BJ (cell line): ENCODE measurements around the gene GPR33. TPM values are rescaled to one million over a fixed set of nuclear protein-coding genes. Genes with fewer than 3 reads are reported as not detected.
"Not testable (repeated sequence)": the region's sequence is repeated elsewhere in the genome, so short reads cannot be mapped to it uniquely, and the experiment has no call there.

Experiments
- CTCF ChIA-PET: fragments of 350-600 bp; formaldehyde crosslinking; extraction: SDS; loops from one replicate; lab custom pipeline; 2021; ENCODE audit warnings: antibody characterized with exemption, inconsistent platforms; lab: Yijun Ruan, JAX
- POLR2A ChIA-PET: fragments of 300-600 bp; sonication (Branson Sonifier 250); formaldehyde crosslinking; extraction: SDS; loops from one replicate; lab custom pipeline; 2021; ENCODE audit warnings: antibody characterized with exemption; lab: Charles Lee
- DNase-seq: peaks from one replicate; pipeline ENCODE4 v3.0.0-alpha.2; 2011; ENCODE audit warnings: low read depth
- H3K27me3 ChIP-seq: 2 replicates; pipeline ENCODE4 v1.6.0; 2011; ENCODE audit warnings: low read length; ENCODE audit not compliant: control insufficient read depth, insufficient read depth
- H3K36me3 ChIP-seq: 2 replicates; pipeline ENCODE4 v1.5.1; 2011; ENCODE audit warnings: low read length; ENCODE audit not compliant: control insufficient read depth, insufficient read depth
- H3K4me3 ChIP-seq: 2 replicates; pipeline ENCODE4 v1.5.1; 2011; ENCODE audit warnings: low read depth, mild to moderate bottlenecking, control low read depth, low read length
- CTCF ChIP-seq: IDR thresholded peaks from 2 replicates; pipeline ENCODE4 v1.5.1; 2011; ENCODE audit warnings: low read depth, mild to moderate bottlenecking, control low read depth, inconsistent platforms, low read length, moderate library complexity; ENCODE audit not compliant: insufficient read depth
- polyA plus RNA-seq: library from polyadenylated mRNA; depleted of rRNA; stranded (reverse); fragments of >200 nt; gene quantifications from 2 replicates; pipeline ENCODE4 v1.2.3, GENCODE V29; 2011

Gene GPR33
- polyA plus RNA-seq, 1 experiment: not detected

- no peak for TF ChIP-seq CTCF
- peak; percentile 17 for DNase-seq
- CTCF ChIA-PET: no interaction called here
- Histone ChIP-seq H3K27me3 (no peaks in the 10 kb centered on the region; the same call in 1 of the 2 replicates), H3K4me3 (no peak overlapping the region), H3K36me3 (no peaks in the 10 kb centered on the region)
- POLR2A ChIA-PET: no interaction called here
Observed at GRCh38 chr14:31465111-31465510, 22.7 kb downstream of the GPR33 start.

GRCh38 chr14:31462450-31462849 is 25.4 kb downstream of the GPR33 start:
- POLR2A ChIA-PET, H3K36me3 ChIP-seq, H3K4me3 ChIP-seq, H3K27me3 ChIP-seq, DNase-seq: not testable (repeated sequence)
- CTCF ChIA-PET: interaction anchor here (1.3 kb wide), 1 partner anchor 13 kb away, joined by 4 read pairs; no protein-coding TSS in a partner anchor

GRCh38 chr14:31461545-31461944 is 26.3 kb downstream of the GPR33 start:
- H3K27me3 ChIP-seq: no peaks in the 10 kb centered on the region
- H3K36me3 ChIP-seq: no peaks in the 10 kb centered on the region
- DNase-seq: no peak
- TF ChIP-seq CTCF: no peak
- no peak overlapping the region for H3K4me3 ChIP-seq
- CTCF ChIA-PET: no interaction called here
- POLR2A ChIA-PET: no interaction called here

GRCh38 chr14:31457665-31458659 is 29.9 kb downstream of the GPR33 start:
- H3K36me3 ChIP-seq: no peaks in the 10 kb centered on the region; the same call in 1 of the 2 replicates
- no peaks in the 10 kb centered on the region for H3K27me3 ChIP-seq
- ChIA-PET POLR2A (interaction anchor here (0.6 to 1.0 kb wide), 3 partner anchors 10 to 778 kb away, joined by 3 read pairs; no protein-coding TSS in a partner anchor), CTCF (interaction anchor here (1.1 to 1.2 kb wide), 3 partner anchors 10 to 1067 kb away, joined by 3 read pairs; partner anchors contain the start of gene HECTD1)
- TF ChIP-seq CTCF: no peak
- H3K4me3 ChIP-seq: peak overlapping the region; percentile 66
- DNase-seq: no peak

- POLR2A ChIA-PET: interaction anchor here (0.5 to 1.0 kb wide), 4 partner anchors 9 to 778 kb away, joined by 3 to 4 read pairs (median 3); no protein-coding TSS in a partner anchor
- TF ChIP-seq CTCF: no peak
Observed at GRCh38 chr14:31456841-31457664, 30.8 kb downstream of the GPR33 start, which contains the start of gene DTD2. TSS of gene DTD2 (minus strand) at chr14:31457506. CDS start at chr14:31457393, 113 bp downstream.

More at GRCh38 chr14:31456841-31457664, 30.8 kb downstream of the GPR33 start, which contains the start of gene DTD2:
- Histone ChIP-seq H3K4me3 (peak within 1 kb of the TSS; percentile 66), H3K36me3 (no peaks in the 10 kb centered on the region; the same call in 1 of the 2 replicates), H3K27me3 (no peaks in the 10 kb centered on the region)
- peak; percentile 66 for DNase-seq
- CTCF ChIA-PET: interaction anchor here (1.1 to 1.2 kb wide), 4 partner anchors 9 to 1068 kb away, joined by 3 to 5 read pairs (median 3); partner anchors contain the start of gene HECTD1
